ENCODE data around the gene SIRT6.
A peak's percentile ranks its signal among the peaks of the same experiment; 100 is the strongest.
"Not testable (repeated sequence)": the region's sequence is repeated elsewhere in the genome, so short reads cannot be mapped to it uniquely, and the experiment has no call there.

The SIRT6 gene

GRCh38 chr19:4199699-4200293, 17.4 kb upstream of the SIRT6 start:
- no peak for DNase-seq (ENCODE audit: low spot score)

- DNase-seq (ENCODE audit: low spot score) = no peak
Measured at GRCh38 chr19:4198467-4199126, 16.2 kb upstream of the SIRT6 start.

GRCh38 chr19:4197625-4198466, 15.5 kb upstream of the SIRT6 start:
- no peak for DNase-seq (ENCODE audit: low spot score)

GRCh38 chr19:4197228-4197624, 14.9 kb upstream of the SIRT6 start:
- DNase-seq (ENCODE audit: low spot score) = no peak

GRCh38 chr19:4196587-4197148, 14.3 kb upstream of the SIRT6 start:
- no peak for DNase-seq (ENCODE audit: low spot score)

GRCh38 chr19:4196009-4196408, 13.6 kb upstream of the SIRT6 start:
- no peak for DNase-seq (ENCODE audit: low spot score)

- no peak for DNase-seq (ENCODE audit: low spot score)
Measured at GRCh38 chr19:4194353-4194752, 12.0 kb upstream of the SIRT6 start.

GRCh38 chr19:4192537-4192936, 10.2 kb upstream of the SIRT6 start:
- DNase-seq (ENCODE audit: low spot score) = not testable (repeated sequence)

GRCh38 chr19:4189641-4190040, 7.3 kb upstream of the SIRT6 start:
- no peak for DNase-seq (ENCODE audit: low spot score)

- no peak for DNase-seq (ENCODE audit: low spot score)
Measured at GRCh38 chr19:4187313-4188122, 5.2 kb upstream of the SIRT6 start.

- DNase-seq (ENCODE audit: low spot score) = peak; percentile 68
Measured at GRCh38 chr19:4186087-4186993, 4.0 kb upstream of the SIRT6 start.

GRCh38 chr19:4185413-4186086, 3.2 kb upstream of the SIRT6 start:
- no peak for DNase-seq (ENCODE audit: low spot score)

GRCh38 chr19:4184718-4185352, 2.5 kb upstream of the SIRT6 start:
- no peak for DNase-seq (ENCODE audit: low spot score)

- no peak for DNase-seq (ENCODE audit: low spot score)
Measured at GRCh38 chr19:4183967-4184717, 1.8 kb upstream of the SIRT6 start.

- DNase-seq (ENCODE audit: low spot score) = no peak
Measured at GRCh38 chr19:4181053-4181508, 1.3 kb downstream of the SIRT6 start.

GRCh38 chr19:4178990-4179389, 3.4 kb downstream of the SIRT6 start:
- no peak for DNase-seq (ENCODE audit: low spot score)

- no peak for DNase-seq (ENCODE audit: low spot score)
Measured at GRCh38 chr19:4177146-4177545, 5.2 kb downstream of the SIRT6 start.

- DNase-seq (ENCODE audit: low spot score) = no peak
Measured at GRCh38 chr19:4175669-4175931, 6.8 kb downstream of the SIRT6 start.
